GM12878 (cell line): ENCODE data around the gene NKD1. TPM values are rescaled to one million over a fixed set of nuclear protein-coding genes. Genes with fewer than 3 reads are reported as not detected.

Experiments used
- ATAC-seq: fragments of 200-7000 bp; cut with Tn5 transposase; 3 replicates; pipeline ENCODE4 v1.9.1; 2020; ENCODE audit warnings: mild to moderate bottlenecking, moderate library complexity
- Bru-seq: library from RNA; stranded (reverse); fragments of 400-500 nt; gene quantifications from one replicate; lab custom pipeline; 2021; lab: Mats Ljungman, UMichigan
- BruChase-seq, 2 experiments: library from RNA; stranded (reverse); fragments of 400-500 nt; gene quantifications; one replicate each; lab custom pipeline; 2021; lab: Mats Ljungman, UMichigan
- BruUV-seq: library from RNA; stranded (reverse); fragments of 400-500 nt; replicated peaks from 2 replicates; lab custom pipeline; 2021; lab: Mats Ljungman, UMichigan
- CTCF ChIA-PET: fragments of 300-600 bp; sonication (Branson Sonifier 250); formaldehyde crosslinking; extraction: SDS; loops from one replicate; lab custom pipeline; 2021; ENCODE audit warnings: inconsistent platforms; lab: Yijun Ruan, JAX
- POLR2A ChIA-PET: fragments of 350-600 bp; formaldehyde crosslinking; extraction: SDS; loops from one replicate; lab custom pipeline; 2021; ENCODE audit warnings: inconsistent platforms; lab: Charles Lee
- RAD21 ChIA-PET: fragments of 300-600 bp; sonication (Branson Sonifier 250); formaldehyde crosslinking; loops from one replicate; lab custom pipeline; 2023; ENCODE audit warnings: antibody characterized with exemption; ENCODE audit not compliant: unreplicated experiment; lab: Charles Lee
- SMC1A ChIA-PET: fragments of 300-600 bp; sonication (Branson Sonifier 250); formaldehyde crosslinking; loops from one replicate; lab custom pipeline; 2023; ENCODE audit not compliant: unreplicated experiment, uncharacterized antibody; lab: Charles Lee
- DNase-seq: peaks from one replicate; pipeline ENCODE4 v3.0.0-alpha.2; 2011; ENCODE audit warnings: low read depth, low spot score
- FAIRE-seq: peaks from 3 replicates; lab custom pipeline; 2011; peaks lifted over from hg19 to GRCh38; lab: Jason Lieb, UNC
- H2AFZ ChIP-seq: 2 replicates; pipeline ENCODE4 v1.6.0; 2011; ENCODE audit warnings: low read depth, low read length, control low read depth; ENCODE audit not compliant: control insufficient read depth
- H3K27ac ChIP-seq: 2 replicates; pipeline ENCODE4 v1.5.1; 2011; ENCODE audit warnings: control low read depth; ENCODE audit not compliant: control insufficient read depth, insufficient read depth
- H3K27me3 ChIP-seq, 2 experiments: replicated peaks in 1 of 2; 2 replicates each; pipeline versions ENCODE4 v1.6.0 to v1.6.1; 2011; ENCODE audit warnings: low read length in 1 of 2; ENCODE audit not compliant: control insufficient read depth in 2 of 2, insufficient read depth in 2 of 2
- H3K36me3 ChIP-seq, 2 experiments: 2 replicates each; pipeline ENCODE4 v1.5.1; 2011; ENCODE audit warnings: low read length in 1 of 2; ENCODE audit not compliant: control insufficient read depth in 2 of 2, insufficient read depth in 2 of 2
- H3K4me1 ChIP-seq: 2 replicates; pipeline ENCODE4 v1.6.1; 2011; ENCODE audit warnings: mild to moderate bottlenecking, low read length, moderate library complexity, mixed read lengths; ENCODE audit not compliant: control insufficient read depth, insufficient read depth
- H3K4me2 ChIP-seq: 2 replicates; pipeline ENCODE4 v1.6.0; 2011; ENCODE audit warnings: control low read depth; ENCODE audit not compliant: control insufficient read depth, insufficient read depth
- H3K4me3 ChIP-seq: fragments of 200-600 bp; sonication (generic); 2 replicates; pipeline ENCODE4 v1.5.1; 2016
- H3K79me2 ChIP-seq: 2 replicates; pipeline ENCODE4 v1.6.0; 2011; ENCODE audit warnings: low read length; ENCODE audit not compliant: control insufficient read depth, insufficient read depth
- H3K9ac ChIP-seq: 2 replicates; pipeline ENCODE4 v1.8.0; 2011; ENCODE audit warnings: low read length, control low read depth, mixed read lengths; ENCODE audit not compliant: control insufficient read depth, insufficient read depth
- H3K9me3 ChIP-seq: replicated peaks from 3 replicates; pipeline ENCODE4 v1.5.1; 2011; ENCODE audit warnings: mild to moderate bottlenecking, low read length; ENCODE audit not compliant: control insufficient read depth, insufficient read depth
- H4K20me1 ChIP-seq: 2 replicates; pipeline ENCODE4 v1.6.0; 2011; ENCODE audit not compliant: control insufficient read depth, insufficient read depth
- ASH2L ChIP-seq: fragments of 300-600, 200-600 bp; sonication (generic); IDR thresholded peaks from 2 replicates; pipeline ENCODE4 v1.6.1; 2017; ENCODE audit warnings: low read depth, mild to moderate bottlenecking, borderline replicate concordance
- BHLHE40 ChIP-seq, 2 experiments: fragments of 450-650 bp in 1 of 2; IDR thresholded peaks; 2 replicates each; pipeline ENCODE4 v1.6.1; 2011 to 2017; ENCODE audit warnings: low read depth in 2 of 2, borderline replicate concordance in 1 of 2, improper control_type of control experiment in 1 of 2, low read length in 1 of 2, mild to moderate bottlenecking in 1 of 2
- IKZF1 ChIP-seq: fragments of 450-650 bp; conservative IDR thresholded peaks from 2 replicates; pipeline ENCODE4 v1.6.1; 2017; ENCODE audit warnings: antibody characterized with exemption, mild to moderate bottlenecking
- LARP7 ChIP-seq: fragments of 450-650 bp; IDR thresholded peaks from 2 replicates; pipeline ENCODE4 v1.6.1; 2017; ENCODE audit warnings: mild to moderate bottlenecking
- NFYB ChIP-seq: IDR thresholded peaks from 2 replicates; pipeline ENCODE4 v1.6.1; 2011; ENCODE audit warnings: low read depth, mild to moderate bottlenecking, low read length, improper control_type of control experiment, moderate library complexity; ENCODE audit not compliant: insufficient read depth
- POLR2A ChIP-seq: IDR thresholded peaks from 2 replicates; pipeline ENCODE4 v1.6.1; 2011; ENCODE audit warnings: low read depth, mild to moderate bottlenecking, low read length
- RAD51 ChIP-seq: fragments of 450-650 bp; IDR thresholded peaks from 2 replicates; pipeline ENCODE4 v1.6.1; 2016; ENCODE audit warnings: moderate library complexity, mild to moderate bottlenecking, inconsistent platforms
- REST ChIP-seq: IDR thresholded peaks from 2 replicates; pipeline ENCODE4 v1.6.1; 2012; ENCODE audit warnings: mild to moderate bottlenecking, low read depth, low read length
- SMC3 ChIP-seq: IDR thresholded peaks from 2 replicates; pipeline ENCODE4 v1.6.1; 2011; ENCODE audit warnings: low read length, improper control_type of control experiment, borderline replicate concordance
- YBX1 ChIP-seq: fragments of 450-650 bp; IDR thresholded peaks from 2 replicates; pipeline ENCODE4 v1.6.1; 2016; ENCODE audit warnings: antibody characterized with exemption
- ZNF687 ChIP-seq: fragments of 450-650 bp; IDR thresholded peaks from 2 replicates; pipeline ENCODE4 v1.6.1; 2017; ENCODE audit warnings: mild to moderate bottlenecking, moderate library complexity
- WGBS: methylation state at CpG from one replicate; pipeline ENCODE4 v1.1.6; 2016; ENCODE audit warnings: low lambda C conversion rate; ENCODE audit not compliant: insufficient replicate concordance, insufficient coverage; ENCODE audit errors: missing lambda C conversion rate; 5-methylcytosine and 5-hydroxymethylcytosine counted together
- in situ Hi-C: fragments of 300-500 bp; cut with MboI; formaldehyde crosslinking; loops from 9 replicates; pipeline ENCODE4 v1.14.3; 2018; ENCODE audit warnings: mixed read lengths
- intact Hi-C: fragments of 100-400 bp; cut with micrococcal nuclease; formaldehyde crosslinking; loops from one replicate; pipeline ENCODE4 v1.14.2; 2022; ENCODE audit not compliant: unreplicated experiment
- long read RNA-seq, 2 experiments: library from polyadenylated mRNA; unstranded; transcript quantifications; one replicate each; pipeline ENCODE4 v2.0.0, GENCODE V29; 2019 to 2020
- polyA minus RNA-seq, 3 experiments: library from RNA; depleted of rRNA, polyadenylated mRNA; stranded (reverse); fragments of >200 nt; gene quantifications; 2 replicates each; pipeline ENCODE4 v1.2.3, GENCODE V29; 2011
- polyA plus RNA-seq, 11 experiments: library from polyadenylated mRNA; depleted of rRNA in 4 of 11; unstranded in 6 of 11; stranded (reverse) in 5 of 11; fragments of >200 nt; fragmentation: Nextera tagmentation in 4 of 11; fragmentation: Illumina TruSeq in 1 of 11; extraction: Ambion mirVana in 4 of 11; extraction: Trizol in 1 of 11; gene quantifications; 1 replicate in 1 of 11; 2 replicates in 10 of 11; pipeline versions ENCODE4 v1.2.1 to v1.2.3, GENCODE V29; 2011 to 2016; ENCODE audit warnings: inconsistent platforms in 2 of 11, missing spikeins in 2 of 11, low read depth in 1 of 11
- total RNA-seq, 4 experiments: library from RNA; depleted of rRNA in 3 of 4; stranded (reverse); fragments of >200 nt in 3 of 4; fragmentation: Illumina TruSeq in 1 of 4; extraction: Trizol in 1 of 4; gene quantifications; 2 replicates each; pipeline versions ENCODE4 v1.2.1 to v1.2.3, GENCODE V29; 2013 to 2021

Gene NKD1
- total RNA-seq (2013; cell fraction: nucleolus; rRNA removed): 0.51 and 0.69 TPM in 2 replicates
- total RNA-seq (2014; rRNA removed): under 0.01 and 0.05 TPM in 2 replicates
- total RNA-seq (2014; rRNA removed; fragmentation: Illumina TruSeq; extraction: Trizol): under 0.01 TPM in 2 replicates
- 0.43 and 0.49 TPM in 2 replicates for total RNA-seq (2021)
- 0.04 TPM for polyA plus RNA-seq (2011; ENCODE audit: low read depth)
- 0.01 and 0.07 TPM in 2 replicates for polyA plus RNA-seq (2011; rRNA removed)
- 0.01 and 0.13 TPM in 2 replicates for polyA plus RNA-seq (2011; cell fraction: cytosol; rRNA removed)
- 0.07 and 0.19 TPM in 2 replicates for polyA plus RNA-seq (2011; cell fraction: nucleus; rRNA removed)
- polyA plus RNA-seq (2012): 0.06 and 0.07 TPM in 2 replicates
- 0.01 and 0.02 TPM in 2 replicates for polyA plus RNA-seq (2014; fragmentation: Illumina TruSeq; extraction: Trizol)
- under 1 TPM in 1 of 2 experiments, not detected in 1; under 0.01 TPM for polyA plus RNA-seq (2014; fragmentation: Nextera tagmentation; extraction: Ambion mirVana)
- 0.29 and 0.42 TPM in 2 replicates for polyA plus RNA-seq (2014; rRNA removed)
- polyA plus RNA-seq (2016; fragmentation: Nextera tagmentation; extraction: Ambion mirVana): under 1 TPM in 1 of 2 experiments, not detected in 1; 0.15 TPM
- polyA minus RNA-seq (2011; rRNA and poly(A)+ RNA removed): under 0.01 and 0.07 TPM in 2 replicates
- polyA minus RNA-seq (2011; cell fraction: cytosol; rRNA and poly(A)+ RNA removed): not detected in 2 replicates
- polyA minus RNA-seq (2011; cell fraction: nucleus; rRNA and poly(A)+ RNA removed): under 0.01 and 0.10 TPM in 2 replicates
- percentile 30 among the genes with signal in this experiment for Bru-seq, nascent RNA
- percentile 28 among the genes with signal in this experiment for BruChase-seq, experiment 1, labeled RNA remaining after a 6-hour chase
- percentile 25 among the genes with signal in this experiment for BruChase-seq, experiment 2, labeled RNA remaining after a 2-hour chase
- long read RNA-seq, experiment 1: 0 reads
- long read RNA-seq, experiment 2: 0 reads

- Histone ChIP-seq H3K4me3 (peak within 1 kb of the TSS; percentile 83), H3K4me2 (peak within 1 kb of the TSS; percentile 95), H2AFZ (peak within 1 kb of the TSS; percentile 75), H3K79me2 (no peaks in the 10 kb centered on the region), H3K27ac (no peak within 1 kb of the TSS), H3K9me3 (no peaks in the 10 kb centered on the region; the same call in 2 of the 3 replicates), H3K27me3 (peaks cover 3 to 4% of the 10 kb centered on the region in 2 experiments; a peak in 3 of 4 replicates), H3K4me1 (no peaks in the 10 kb centered on the region), H3K9ac (no peak within 1 kb of the TSS), H3K36me3 (no peaks in the 10 kb centered on the region), H4K20me1 (no peaks in the 10 kb centered on the region)
- intact Hi-C loops: loop anchor here (5.0 kb wide), 2 partner anchors 119 to 199 kb away; no protein-coding TSS in a partner anchor
- SMC1A ChIA-PET: no interaction called here
- ATAC-seq (peak; percentile 93), DNase-seq (no peak), FAIRE-seq (no peak)
- CTCF ChIA-PET: interaction anchor here (0.6 to 1.2 kb wide), 2 partner anchors 117 to 258 kb away, joined by 5 to 8 read pairs; no protein-coding TSS in a partner anchor
- BruUV-seq: no TSS peak
- in situ Hi-C loops: no loop called here
- RAD21 ChIA-PET: interaction anchor here (1.6 kb wide), 1 partner anchor 35 kb away, joined by 4 read pairs; no protein-coding TSS in a partner anchor
- WGBS: under 1% methylated on average over 17 of the region's 113 CpGs
- POLR2A ChIA-PET: no interaction called here
- no peak for TF ChIP-seq SMC3
- TF ChIP-seq YBX1: no peak
- peak; percentile 59 for TF ChIP-seq POLR2A
- 0 out of 4 replicates have a peak, but pooled peaks of 1 of the 2 experiments have one; percentile 8 for TF ChIP-seq BHLHE40 (IDR thresholded peaks at IDR 0.05; ENCODE audit: borderline replicate concordance in 1 of 2, low read depth in 2 of 2, low read length in 1 of 2)
- no peak for TF ChIP-seq ASH2L
- TF ChIP-seq ZNF687: no peak
- peak; percentile 62 for TF ChIP-seq IKZF1
- no peak for TF ChIP-seq REST
- 0 out of 2 replicates have a peak, but pooled peaks have one; percentile 14 for TF ChIP-seq NFYB
- TF ChIP-seq RAD51: no peak
- TF ChIP-seq LARP7: 0 out of 2 replicates have a peak, but pooled peaks have one; percentile 40
Observed at GRCh38 chr16:50548125-50548908, at the start of gene NKD1. Gene NKD1, plus strand, starts transcription at chr16:50548396. Its CDS starts 158 bp downstream, at chr16:50548554.
